Ishikawa (cell line): ENCODE results near the gene DNAJB12.

ENCODE experiments used
- CEBPB ChIP-seq: IDR thresholded peaks from 2 replicates; pipeline ENCODE4 v1.6.1; 2012
- CREB1 ChIP-seq: IDR thresholded peaks from 2 replicates; pipeline ENCODE4 v1.6.1; 2012; ENCODE audit warnings: low read depth
- EP300 ChIP-seq: IDR thresholded peaks from 2 replicates; pipeline ENCODE4 v1.6.1; 2012; ENCODE audit warnings: borderline replicate concordance
- MAX ChIP-seq: IDR thresholded peaks from 2 replicates; pipeline ENCODE4 v1.6.1; 2012
- REST ChIP-seq: IDR thresholded peaks from 2 replicates; pipeline ENCODE4 v1.6.1; 2012; ENCODE audit warnings: low read depth, mild to moderate bottlenecking
- TAF1 ChIP-seq: IDR thresholded peaks from 2 replicates; pipeline ENCODE4 v1.6.1; 2012; ENCODE audit warnings: low read depth, mild to moderate bottlenecking
- YY1 ChIP-seq: IDR thresholded peaks from 2 replicates; pipeline ENCODE4 v1.6.1; 2012; ENCODE audit warnings: low read depth

GRCh38 chr10:72323771-72324191 lies 30.9 kb downstream of the DNAJB12 start:
- TF ChIP-seq CREB1 (no peak), CEBPB (no peak), EP300 (no peak), MAX (no peak), REST (no peak), YY1 (no peak), TAF1 (no peak)
